Esophagus squamous epithelium (tissue), 5 donors: ENCODE measurements around the gene ASNS. TPM values are rescaled to one million over a fixed set of nuclear protein-coding genes. Genes with fewer than 3 reads are reported as not detected.
"Not testable (repeated sequence)": the region's sequence is repeated elsewhere in the genome, so short reads cannot be mapped to it uniquely, and the experiment has no call there.

Experiments
- DNase-seq: peaks from one replicate; lab custom pipeline; 2025; lab: John Stamatoyannopoulos, UW
- H3K27ac ChIP-seq, 4 donors: fragments of 200-600 bp; sonication (generic); one replicate each; pipeline ENCODE4 v1.5.1; 2016 to 2019; ENCODE audit warnings: mild to moderate bottlenecking in 1 of 4
- H3K27me3 ChIP-seq, 4 donors: fragments of 200-600 bp; sonication (generic); 1 replicate in 3 of 4; 2 replicates in 1 of 4; pipeline versions ENCODE4 v1.5.1 to v1.6.0; 2017 to 2021; ENCODE audit warnings: antibody characterized with exemption in 1 of 4
- H3K36me3 ChIP-seq, 3 donors: fragments of 200-600 bp; sonication (generic); one replicate each; pipeline ENCODE4 v1.5.1; 2016 to 2019
- H3K4me1 ChIP-seq, 3 donors: fragments of 200-600 bp; sonication (generic); one replicate each; pipeline ENCODE4 v1.5.1; 2017 to 2019
- H3K4me3 ChIP-seq, 4 donors: fragments of 200-600 bp; sonication (generic); 1 replicate in 3 of 4; 2 replicates in 1 of 4; pipeline ENCODE4 v1.5.1; 2016 to 2019; ENCODE audit warnings: mild to moderate bottlenecking in 2 of 4, moderate library complexity in 1 of 4
- H3K9me3 ChIP-seq, 3 donors: fragments of 200-600 bp; sonication (generic); one replicate each; pipeline ENCODE4 v1.5.1; 2016 to 2019
- CTCF ChIP-seq, 6 experiments: fragments of 450-650 bp in 4 of 6; fragments of 200-600 bp in 2 of 6; sonication (generic) in 2 of 6; IDR thresholded peaks; one replicate each; pipeline ENCODE4 v1.5.1; 2016 to 2019; ENCODE audit warnings: antibody characterized with exemption in 6 of 6, mild to moderate bottlenecking in 4 of 6, moderate library complexity in 4 of 6
- POLR2A ChIP-seq, 4 donors: fragments of 450-650 bp; IDR thresholded peaks; one replicate each; pipeline ENCODE4 v1.6.1; 2017; ENCODE audit warnings: antibody characterized with exemption in 4 of 4, mild to moderate bottlenecking in 4 of 4, moderate library complexity in 3 of 4
- WGBS, 2 donors: methylation state at CpG; one replicate each; pipeline ENCODE4 v1.1.5; 2018; 5-methylcytosine and 5-hydroxymethylcytosine counted together
- intact Hi-C: fragments of 100-400 bp; cut with DNase I; formaldehyde crosslinking; loops from one replicate; pipeline ENCODE4 v1.15.0; 2022
- total RNA-seq, 4 donors: library from RNA; depleted of rRNA; stranded (reverse); fragments of >200 nt; gene quantifications; one replicate each; pipeline ENCODE4 v1.1.0, GENCODE V29; 2016
- donor health status: DM: yes; HTN: yes; CAD: no.

Gene ASNS
- total RNA-seq, 4 donors from 2014 or later: 7.5 to 19.8 (median 10.7) TPM

- Histone ChIP-seq H3K36me3 (peaks cover 0 to 46% (median 0%) of the 10 kb centered on the region in 3 donors), H3K9me3 (no peaks in the 10 kb centered on the region), H3K27me3 (no peaks in the 10 kb centered on the region), H3K27ac (no peak overlapping the region), H3K4me3 (no peak overlapping the region), H3K4me1 (no peaks in the 10 kb centered on the region)
- DNase-seq: no peak
- intact Hi-C loops: no loop called here
- TF ChIP-seq POLR2A (IDR thresholded peaks at IDR 0.05) (no peak), CTCF (IDR thresholded peaks at IDR 0.05) (no peak)
- 93 to 95% methylated on average over 4 of the region's 4 CpGs for WGBS, 2 donors
These were observed 12.5 kb downstream of the ASNS start for GRCh38 chr7:97859606-97860204.

- WGBS, 2 donors: 92 to 94% methylated on average over 2 of the region's 2 CpGs
- TF ChIP-seq CTCF (IDR thresholded peaks at IDR 0.05) (no peak), POLR2A (IDR thresholded peaks at IDR 0.05) (no peak)
- Histone ChIP-seq H3K9me3 (no peaks in the 10 kb centered on the region), H3K4me1 (no peaks in the 10 kb centered on the region), H3K27ac (no peak overlapping the region), H3K36me3 (peaks cover 0 to 55% (median 0%) of the 10 kb centered on the region in 3 donors), H3K4me3 (no peak overlapping the region), H3K27me3 (no peaks in the 10 kb centered on the region)
- no peak for DNase-seq
- intact Hi-C loops: no loop called here
These were observed 14.0 kb downstream of the ASNS start for GRCh38 chr7:97858221-97858620.

GRCh38 chr7:97857544-97857943 is 14.7 kb downstream of the ASNS start:
- no peaks in the 10 kb centered on the region for H3K9me3 ChIP-seq
- H3K4me3 ChIP-seq: no peak overlapping the region
- no peaks in the 10 kb centered on the region for H3K4me1 ChIP-seq
- H3K27me3 ChIP-seq: no peaks in the 10 kb centered on the region
- DNase-seq: no peak
- H3K36me3 ChIP-seq: peaks cover 0 to 58% (median 0%) of the 10 kb centered on the region in 3 donors
- intact Hi-C loops: no loop called here
- 72 to 74% methylated on average over 5 of the region's 5 CpGs for WGBS, 2 donors
- no peak for TF ChIP-seq POLR2A (IDR thresholded peaks at IDR 0.05)
- no peak for TF ChIP-seq CTCF (IDR thresholded peaks at IDR 0.05)
- H3K27ac ChIP-seq: no peak overlapping the region

- no peak overlapping the region for H3K27ac ChIP-seq
- TF ChIP-seq CTCF (IDR thresholded peaks at IDR 0.05): no peak
- TF ChIP-seq POLR2A (IDR thresholded peaks at IDR 0.05): no peak
- peaks cover 0 to 55% (median 0%) of the 10 kb centered on the region in 3 donors for H3K36me3 ChIP-seq
- intact Hi-C loops: no loop called here
- H3K27me3 ChIP-seq: no peaks in the 10 kb centered on the region
- no peaks in the 10 kb centered on the region for H3K9me3 ChIP-seq
- DNase-seq: no peak
- H3K4me3 ChIP-seq: no peak overlapping the region
- WGBS, 2 donors: 40 to 44% methylated on average over 2 of the region's 2 CpGs
- H3K4me1 ChIP-seq: no peaks in the 10 kb centered on the region
These were observed 20.5 kb downstream of the ASNS start for GRCh38 chr7:97851683-97852082.

- H3K9me3 ChIP-seq, H3K27ac ChIP-seq, intact Hi-C loops, H3K27me3 ChIP-seq, DNase-seq, H3K4me1 ChIP-seq, H3K4me3 ChIP-seq: not testable (repeated sequence)
- peaks cover 0 to 43% (median 0%) of the 10 kb centered on the region in 3 donors for H3K36me3 ChIP-seq
- whole genome bisulfite sequencing, 2 donors: 94 to 100% methylated on average over 2 of the region's 4 CpGs
These were observed 21.8 kb downstream of the ASNS start for GRCh38 chr7:97850262-97851031.
